Parathyroid adenoma (tissue), 2 donors: ENCODE data around the gene C19orf81.

Source experiments
- H2AFZ ChIP-seq: fragments of 300-600 bp; sonication (generic); one replicate; pipeline ENCODE4 v1.7.0; 2017; ENCODE audit warnings: antibody characterized with exemption, mild to moderate bottlenecking
- H3K27ac ChIP-seq: fragments of 300-600 bp; sonication (generic); one replicate; pipeline ENCODE4 v1.7.0; 2017
- H3K27me3 ChIP-seq: fragments of 300-600 bp; sonication (generic); one replicate; pipeline ENCODE4 v1.7.0; 2017; ENCODE audit warnings: low read length; ENCODE audit not compliant: control insufficient read depth, insufficient read depth
- H3K36me3 ChIP-seq: fragments of 300-600 bp; sonication (generic); one replicate; pipeline ENCODE4 v1.7.0; 2017; ENCODE audit warnings: low read length; ENCODE audit not compliant: control insufficient read depth, insufficient read depth
- H3K4me1 ChIP-seq: fragments of 300-600 bp; sonication (generic); one replicate; pipeline ENCODE4 v1.7.0; 2017; ENCODE audit warnings: control low read depth
- H3K4me2 ChIP-seq: fragments of 300-600 bp; sonication (generic); one replicate; pipeline ENCODE4 v1.7.0; 2017; ENCODE audit warnings: low read length
- H3K4me3 ChIP-seq: fragments of 300-600 bp; sonication (generic); one replicate; pipeline ENCODE4 v1.7.0; 2017; ENCODE audit warnings: low read depth, low read length
- H3K79me2 ChIP-seq: fragments of 300-600 bp; sonication (generic); one replicate; pipeline ENCODE4 v1.7.0; 2017; ENCODE audit warnings: control low read depth
- H3K9ac ChIP-seq: fragments of 300-600 bp; sonication (generic); one replicate; pipeline ENCODE4 v1.7.0; 2017; ENCODE audit warnings: mild to moderate bottlenecking
- H3K9me3 ChIP-seq: fragments of 300-600 bp; sonication (generic); one replicate; pipeline ENCODE4 v1.7.0; 2017; ENCODE audit warnings: low read length; ENCODE audit not compliant: control insufficient read depth
- CTCF ChIP-seq: fragments of 300-600 bp; sonication (generic); IDR thresholded peaks from one replicate; pipeline ENCODE4 v1.7.0; 2017; ENCODE audit warnings: antibody characterized with exemption, mild to moderate bottlenecking
- donor health status: primary hyperparathyroidism.

C19orf81 gene

GRCh38 chr19:50633359-50633758 is 15.9 kb upstream of the C19orf81 start:
- Histone ChIP-seq H3K79me2 (no peaks in the 10 kb centered on the region), H3K27me3 (no peaks in the 10 kb centered on the region), H3K4me1 (no peaks in the 10 kb centered on the region), H3K4me2 (no peak overlapping the region), H2AFZ (no peak overlapping the region), H3K4me3 (no peak overlapping the region), H3K27ac (no peak overlapping the region), H3K9ac (no peak overlapping the region), H3K36me3 (no peaks in the 10 kb centered on the region), H3K9me3 (no peaks in the 10 kb centered on the region)
- no peak for TF ChIP-seq CTCF

- no peak overlapping the region for H2AFZ ChIP-seq
- no peak overlapping the region for H3K27ac ChIP-seq
- H3K9me3 ChIP-seq = no peaks in the 10 kb centered on the region
- no peak for TF ChIP-seq CTCF
- H3K4me3 ChIP-seq = no peak overlapping the region
- no peaks in the 10 kb centered on the region for H3K27me3 ChIP-seq
- no peak overlapping the region for H3K4me2 ChIP-seq
- no peaks in the 10 kb centered on the region for H3K36me3 ChIP-seq
- H3K4me1 ChIP-seq = no peaks in the 10 kb centered on the region
- no peak overlapping the region for H3K9ac ChIP-seq
- no peaks in the 10 kb centered on the region for H3K79me2 ChIP-seq
Observed at GRCh38 chr19:50633973-50634372, 15.3 kb upstream of the C19orf81 start.

GRCh38 chr19:50636317-50637085 is 12.7 kb upstream of the C19orf81 start:
- H3K4me3 ChIP-seq = no peak overlapping the region
- TF ChIP-seq CTCF = no peak
- no peaks in the 10 kb centered on the region for H3K9me3 ChIP-seq
- H3K79me2 ChIP-seq = no peaks in the 10 kb centered on the region
- H3K36me3 ChIP-seq = no peaks in the 10 kb centered on the region
- H2AFZ ChIP-seq = no peak overlapping the region
- no peak overlapping the region for H3K9ac ChIP-seq
- no peaks in the 10 kb centered on the region for H3K4me1 ChIP-seq
- H3K27me3 ChIP-seq = no peaks in the 10 kb centered on the region
- no peak overlapping the region for H3K27ac ChIP-seq
- H3K4me2 ChIP-seq = no peak overlapping the region

GRCh38 chr19:50638600-50638999 is 10.6 kb upstream of the C19orf81 start:
- no peaks in the 10 kb centered on the region for H3K4me1 ChIP-seq
- H3K27me3 ChIP-seq = no peaks in the 10 kb centered on the region
- H3K9me3 ChIP-seq = no peaks in the 10 kb centered on the region
- H3K4me2 ChIP-seq = peak overlapping the region; percentile 99
- H3K27ac ChIP-seq = no peak overlapping the region
- no peaks in the 10 kb centered on the region for H3K36me3 ChIP-seq
- no peak overlapping the region for H3K9ac ChIP-seq
- TF ChIP-seq CTCF = no peak
- no peaks in the 10 kb centered on the region for H3K79me2 ChIP-seq
- H2AFZ ChIP-seq = peak overlapping the region; percentile 93
- H3K4me3 ChIP-seq = peak overlapping the region; percentile 88
